D721Med (cell line): ENCODE results near the gene CSH2.

ENCODE experiments used
- DNase-seq: peaks from one replicate; pipeline ENCODE4 v3.0.0; 2011; ENCODE audit warnings: low spot score; ENCODE audit not compliant: insufficient read length
- FAIRE-seq: peaks from 2 replicates; lab custom pipeline; 2011; peaks lifted over from hg19 to GRCh38; lab: Jason Lieb, UNC
- TF ChIP-seq, protein P1 (sequence below): IDR thresholded peaks from 2 replicates; pipeline ENCODE4 v1.5.1; 2012; ENCODE audit warnings: mild to moderate bottlenecking, control low read depth; ENCODE audit not compliant: insufficient read depth; ENCODE audit errors: missing control alignments

The CSH2 gene

DNA sequence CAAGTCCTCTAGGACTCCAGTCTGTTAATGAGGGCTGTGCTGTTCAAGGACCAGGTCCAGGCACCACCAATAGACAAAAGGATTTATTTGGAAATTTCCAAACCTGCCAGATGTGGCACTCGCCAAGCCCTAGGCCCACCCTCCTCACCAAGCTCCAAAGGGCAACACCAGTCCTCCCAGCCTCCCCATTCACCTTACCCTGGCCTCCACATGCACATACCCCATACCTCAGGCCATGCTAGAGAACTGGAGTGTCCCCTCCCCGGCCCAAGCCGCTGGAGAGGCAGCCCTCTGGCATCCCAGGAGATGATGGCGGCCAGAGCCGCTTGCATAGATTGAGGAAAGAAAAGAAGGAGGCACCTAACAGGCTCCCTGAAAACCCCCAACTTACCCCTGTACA lies 41.5 kb downstream of the CSH2 start:
- FAIRE-seq (no peak), DNase-seq (no peak)
- TF ChIP-seq, protein P1, sequence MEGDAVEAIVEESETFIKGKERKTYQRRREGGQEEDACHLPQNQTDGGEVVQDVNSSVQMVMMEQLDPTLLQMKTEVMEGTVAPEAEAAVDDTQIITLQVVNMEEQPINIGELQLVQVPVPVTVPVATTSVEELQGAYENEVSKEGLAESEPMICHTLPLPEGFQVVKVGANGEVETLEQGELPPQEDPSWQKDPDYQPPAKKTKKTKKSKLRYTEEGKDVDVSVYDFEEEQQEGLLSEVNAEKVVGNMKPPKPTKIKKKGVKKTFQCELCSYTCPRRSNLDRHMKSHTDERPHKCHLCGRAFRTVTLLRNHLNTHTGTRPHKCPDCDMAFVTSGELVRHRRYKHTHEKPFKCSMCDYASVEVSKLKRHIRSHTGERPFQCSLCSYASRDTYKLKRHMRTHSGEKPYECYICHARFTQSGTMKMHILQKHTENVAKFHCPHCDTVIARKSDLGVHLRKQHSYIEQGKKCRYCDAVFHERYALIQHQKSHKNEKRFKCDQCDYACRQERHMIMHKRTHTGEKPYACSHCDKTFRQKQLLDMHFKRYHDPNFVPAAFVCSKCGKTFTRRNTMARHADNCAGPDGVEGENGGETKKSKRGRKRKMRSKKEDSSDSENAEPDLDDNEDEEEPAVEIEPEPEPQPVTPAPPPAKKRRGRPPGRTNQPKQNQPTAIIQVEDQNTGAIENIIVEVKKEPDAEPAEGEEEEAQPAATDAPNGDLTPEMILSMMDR, result no peak

DNA sequence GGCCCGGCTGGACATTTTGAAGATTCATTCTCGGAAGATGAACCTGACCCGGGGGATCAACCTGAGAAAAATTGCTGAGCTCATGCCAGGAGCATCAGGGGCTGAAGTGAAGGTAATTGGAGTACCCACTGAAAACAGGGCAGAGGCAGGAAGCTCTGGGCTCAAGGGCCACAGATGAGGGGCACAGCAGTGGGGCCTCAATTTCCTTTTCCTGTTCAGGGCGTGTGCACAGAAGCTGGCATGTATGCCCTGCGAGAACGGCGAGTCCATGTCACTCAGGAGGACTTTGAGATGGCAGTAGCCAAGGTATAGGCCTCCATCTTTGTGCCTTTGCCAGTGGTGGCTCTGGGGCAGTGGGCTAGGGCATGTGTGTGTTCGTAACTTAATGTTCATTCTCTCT lies 42.0 kb downstream of the CSH2 start:
- DNase-seq, result no peak
- TF ChIP-seq, protein P1, result no peak

DNA sequence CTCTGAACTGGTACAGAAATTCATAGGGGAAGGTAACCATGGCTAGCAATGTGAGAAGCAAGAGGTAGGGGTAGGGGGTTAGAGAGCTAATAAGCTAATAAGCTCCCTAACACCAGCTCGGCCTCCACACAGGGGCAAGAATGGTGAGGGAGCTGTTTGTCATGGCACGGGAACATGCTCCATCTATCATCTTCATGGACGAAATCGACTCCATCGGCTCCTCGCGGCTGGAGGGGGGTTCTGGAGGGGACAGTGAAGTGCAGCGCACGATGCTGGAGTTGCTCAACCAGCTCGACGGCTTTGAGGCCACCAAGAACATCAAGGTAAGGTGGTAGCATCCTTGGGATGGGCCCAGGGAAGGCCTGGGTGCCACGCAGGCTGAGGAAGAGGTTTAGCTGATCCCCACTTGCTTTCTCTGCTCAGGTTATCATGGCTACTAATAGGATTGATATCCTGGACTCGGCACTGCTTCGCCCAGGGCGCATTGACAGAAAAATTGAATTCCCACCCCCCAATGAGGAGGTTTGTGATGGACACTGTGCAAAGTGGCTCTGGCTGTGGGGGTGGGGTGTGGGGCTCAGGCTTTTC lies 42.5 kb downstream of the CSH2 start:
- FAIRE-seq, result no peak
- no peak for DNase-seq
- TF ChIP-seq, protein P1, result no peak

More for the DNA sequence above, 42.0 kb downstream of the CSH2 start:
- FAIRE-seq, result no peak

DNA sequence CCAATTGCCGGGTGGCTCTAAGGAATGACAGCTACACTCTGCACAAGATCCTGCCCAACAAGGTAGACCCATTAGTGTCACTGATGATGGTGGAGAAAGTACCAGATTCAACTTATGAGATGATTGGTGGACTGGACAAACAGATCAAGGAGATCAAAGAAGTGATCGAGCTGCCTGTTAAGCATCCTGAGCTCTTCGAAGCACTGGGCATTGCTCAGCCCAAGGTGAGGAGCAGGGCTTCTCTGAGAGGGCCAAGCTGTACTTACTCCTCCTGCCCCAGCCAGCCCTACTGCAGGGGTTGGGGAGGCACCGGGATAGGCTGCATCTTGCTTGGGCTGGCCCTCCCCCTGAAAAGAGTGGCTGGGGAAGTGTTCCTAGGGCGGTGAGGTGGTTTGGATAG lies 43.2 kb downstream of the CSH2 start:
- TF ChIP-seq, protein P1, result no peak
- FAIRE-seq (no peak), DNase-seq (no peak)

DNA sequence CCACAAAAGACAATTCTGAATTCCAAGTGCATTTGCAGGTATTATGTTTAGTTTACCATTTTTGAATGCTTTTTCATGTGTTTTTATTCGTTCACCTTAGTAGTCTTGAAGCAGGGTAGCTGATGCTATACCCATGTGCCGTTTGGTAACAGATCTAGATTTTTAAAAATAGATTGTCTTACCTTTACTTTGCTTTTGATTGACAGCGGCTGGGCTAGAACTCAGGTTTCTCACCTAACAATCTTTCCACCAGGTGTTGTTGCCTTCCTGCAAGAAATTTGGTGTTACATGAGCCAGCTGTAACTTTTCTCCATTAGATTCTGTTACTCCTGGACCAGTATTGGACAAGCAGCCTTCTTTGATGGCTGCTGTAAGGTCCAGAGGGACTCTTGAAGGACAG lies 44.5 kb downstream of the CSH2 start:
- TF ChIP-seq, protein P1, result no peak
- FAIRE-seq, result no peak
- DNase-seq, result no peak

DNA sequence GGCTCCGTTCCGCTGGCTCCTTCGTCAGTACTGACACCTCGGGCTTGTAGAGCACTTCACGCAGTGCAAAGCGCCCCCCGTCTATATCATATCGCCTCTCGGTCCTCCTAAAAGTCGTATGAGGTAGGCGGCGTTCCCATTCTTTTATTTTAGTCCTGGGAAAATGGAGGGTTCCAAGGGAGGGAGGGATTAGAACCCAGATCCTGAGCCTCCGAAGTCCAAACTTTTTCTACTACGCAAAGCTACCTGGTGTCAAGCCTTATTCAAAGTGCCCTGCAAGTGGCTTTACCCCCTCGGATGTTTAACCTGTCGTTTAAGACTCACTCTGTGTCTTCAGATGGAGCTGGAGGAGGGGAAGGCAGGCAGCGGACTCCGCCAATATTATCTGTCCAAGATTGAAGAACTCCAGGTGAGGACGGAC lies 45.7 kb downstream of the CSH2 start:
- no peak for DNase-seq

More for the DNA sequence above, 45.7 kb downstream of the CSH2 start:
- TF ChIP-seq, protein P1, result no peak
- no peak for FAIRE-seq
